HEK293 (cell line): ENCODE data around the gene CDH3.

ENCODE experiments used
- AEBP2 ChIP-seq: fragments of 450-650 bp; formaldehyde crosslinking; IDR thresholded peaks from 2 replicates; pipeline ENCODE4 v1.5.1; 2016; ENCODE audit warnings: missing biosample characterization, missing genetic modification characterization, borderline replicate concordance
- CTCF ChIP-seq: fragments of 450-650 bp; formaldehyde crosslinking; IDR thresholded peaks from 2 replicates; pipeline ENCODE4 v1.5.1; 2016; ENCODE audit warnings: missing biosample characterization, missing genetic modification characterization
- INSM2 ChIP-seq: fragments of 450-650 bp; formaldehyde crosslinking; IDR thresholded peaks from 2 replicates; pipeline ENCODE4 v1.5.1; 2016; ENCODE audit warnings: missing biosample characterization, missing genetic modification characterization
- KLF8 ChIP-seq: fragments of 450-650 bp; formaldehyde crosslinking; IDR thresholded peaks from 2 replicates; pipeline ENCODE4 v1.5.1; 2016; ENCODE audit warnings: missing biosample characterization, missing genetic modification characterization
- OSR2 ChIP-seq: fragments of 450-650 bp; formaldehyde crosslinking; IDR thresholded peaks from 2 replicates; pipeline ENCODE4 v1.5.1; 2016; ENCODE audit warnings: missing biosample characterization, missing genetic modification characterization
- PRDM6 ChIP-seq: fragments of 450-650 bp; formaldehyde crosslinking; IDR thresholded peaks from 2 replicates; pipeline ENCODE4 v1.5.1; 2017; ENCODE audit warnings: missing biosample characterization, missing genetic modification characterization
- SALL2 ChIP-seq: fragments of 450-650 bp; formaldehyde crosslinking; IDR thresholded peaks from 2 replicates; pipeline ENCODE4 v1.5.0; 2017; ENCODE audit warnings: missing biosample characterization, mild to moderate bottlenecking, missing genetic modification characterization, borderline replicate concordance
- TCF7L2 ChIP-seq: IDR thresholded peaks from 2 replicates; pipeline ENCODE4 v1.6.1; 2011; ENCODE audit warnings: low read depth, mild to moderate bottlenecking, inconsistent platforms, low read length, moderate library complexity, borderline replicate concordance
- WT1 ChIP-seq: fragments of 450-650 bp; formaldehyde crosslinking; IDR thresholded peaks from 2 replicates; pipeline ENCODE4 v1.5.1; 2016; ENCODE audit warnings: missing biosample characterization, missing genetic modification characterization
- ZFP41 ChIP-seq: fragments of 450-650 bp; formaldehyde crosslinking; IDR thresholded peaks from 2 replicates; pipeline ENCODE4 v1.5.1; 2016; ENCODE audit warnings: missing biosample characterization, missing genetic modification characterization, borderline replicate concordance
- ZNF146 ChIP-seq: fragments of 450-650 bp; formaldehyde crosslinking; IDR thresholded peaks from 2 replicates; pipeline ENCODE4 v1.5.1; 2016; ENCODE audit warnings: missing biosample characterization, missing genetic modification characterization
- ZNF2 ChIP-seq: fragments of 450-650 bp; formaldehyde crosslinking; IDR thresholded peaks from 2 replicates; pipeline ENCODE4 v1.5.1; 2016; ENCODE audit warnings: missing biosample characterization, missing genetic modification characterization
- ZNF202 ChIP-seq: fragments of 450-650 bp; formaldehyde crosslinking; IDR thresholded peaks from 2 replicates; pipeline ENCODE4 v1.5.1; 2016; ENCODE audit warnings: missing biosample characterization, missing genetic modification characterization, borderline replicate concordance
- ZNF221 ChIP-seq: fragments of 450-650 bp; formaldehyde crosslinking; IDR thresholded peaks from 2 replicates; pipeline ENCODE4 v1.5.1; 2017; ENCODE audit warnings: missing biosample characterization, missing genetic modification characterization, borderline replicate concordance
- ZNF266 ChIP-seq: fragments of 450-650 bp; formaldehyde crosslinking; IDR thresholded peaks from 2 replicates; pipeline ENCODE4 v1.5.1; 2016; ENCODE audit warnings: missing biosample characterization, missing genetic modification characterization, low read depth
- ZNF394 ChIP-seq: fragments of 450-650 bp; formaldehyde crosslinking; IDR thresholded peaks from 2 replicates; pipeline ENCODE4 v1.5.1; 2016; ENCODE audit warnings: missing biosample characterization, missing genetic modification characterization, mild to moderate bottlenecking, moderate library complexity, borderline replicate concordance
- ZNF416 ChIP-seq: fragments of 450-650 bp; formaldehyde crosslinking; IDR thresholded peaks from 2 replicates; pipeline ENCODE4 v1.5.1; 2016; ENCODE audit warnings: missing biosample characterization, missing genetic modification characterization
- ZNF548 ChIP-seq: fragments of 450-650 bp; formaldehyde crosslinking; IDR thresholded peaks from 2 replicates; pipeline ENCODE4 v1.5.1; 2016; ENCODE audit warnings: missing biosample characterization, missing genetic modification characterization
- ZNF707 ChIP-seq: fragments of 450-650 bp; formaldehyde crosslinking; IDR thresholded peaks from 2 replicates; pipeline ENCODE4 v1.5.1; 2016; ENCODE audit warnings: missing biosample characterization, missing genetic modification characterization
- ZNF776 ChIP-seq: fragments of 450-650 bp; formaldehyde crosslinking; IDR thresholded peaks from 2 replicates; pipeline ENCODE4 v1.5.0; 2017; ENCODE audit warnings: missing biosample characterization, missing genetic modification characterization, borderline replicate concordance
- TF ChIP-seq, protein P1 (sequence below): fragments of 450-650 bp; formaldehyde crosslinking; IDR thresholded peaks from 2 replicates; pipeline ENCODE4 v1.5.1; 2016; ENCODE audit warnings: missing biosample characterization, missing genetic modification characterization, borderline replicate concordance
- TF ChIP-seq, protein P2 (sequence below): fragments of 450-650 bp; formaldehyde crosslinking; IDR thresholded peaks from 2 replicates; pipeline ENCODE4 v1.5.1; 2016; ENCODE audit warnings: missing biosample characterization, missing genetic modification characterization

Gene CDH3

GRCh38 chr16:68658341-68658973 lies 13.3 kb downstream of the CDH3 start (continued):
- TF ChIP-seq, protein P1, sequence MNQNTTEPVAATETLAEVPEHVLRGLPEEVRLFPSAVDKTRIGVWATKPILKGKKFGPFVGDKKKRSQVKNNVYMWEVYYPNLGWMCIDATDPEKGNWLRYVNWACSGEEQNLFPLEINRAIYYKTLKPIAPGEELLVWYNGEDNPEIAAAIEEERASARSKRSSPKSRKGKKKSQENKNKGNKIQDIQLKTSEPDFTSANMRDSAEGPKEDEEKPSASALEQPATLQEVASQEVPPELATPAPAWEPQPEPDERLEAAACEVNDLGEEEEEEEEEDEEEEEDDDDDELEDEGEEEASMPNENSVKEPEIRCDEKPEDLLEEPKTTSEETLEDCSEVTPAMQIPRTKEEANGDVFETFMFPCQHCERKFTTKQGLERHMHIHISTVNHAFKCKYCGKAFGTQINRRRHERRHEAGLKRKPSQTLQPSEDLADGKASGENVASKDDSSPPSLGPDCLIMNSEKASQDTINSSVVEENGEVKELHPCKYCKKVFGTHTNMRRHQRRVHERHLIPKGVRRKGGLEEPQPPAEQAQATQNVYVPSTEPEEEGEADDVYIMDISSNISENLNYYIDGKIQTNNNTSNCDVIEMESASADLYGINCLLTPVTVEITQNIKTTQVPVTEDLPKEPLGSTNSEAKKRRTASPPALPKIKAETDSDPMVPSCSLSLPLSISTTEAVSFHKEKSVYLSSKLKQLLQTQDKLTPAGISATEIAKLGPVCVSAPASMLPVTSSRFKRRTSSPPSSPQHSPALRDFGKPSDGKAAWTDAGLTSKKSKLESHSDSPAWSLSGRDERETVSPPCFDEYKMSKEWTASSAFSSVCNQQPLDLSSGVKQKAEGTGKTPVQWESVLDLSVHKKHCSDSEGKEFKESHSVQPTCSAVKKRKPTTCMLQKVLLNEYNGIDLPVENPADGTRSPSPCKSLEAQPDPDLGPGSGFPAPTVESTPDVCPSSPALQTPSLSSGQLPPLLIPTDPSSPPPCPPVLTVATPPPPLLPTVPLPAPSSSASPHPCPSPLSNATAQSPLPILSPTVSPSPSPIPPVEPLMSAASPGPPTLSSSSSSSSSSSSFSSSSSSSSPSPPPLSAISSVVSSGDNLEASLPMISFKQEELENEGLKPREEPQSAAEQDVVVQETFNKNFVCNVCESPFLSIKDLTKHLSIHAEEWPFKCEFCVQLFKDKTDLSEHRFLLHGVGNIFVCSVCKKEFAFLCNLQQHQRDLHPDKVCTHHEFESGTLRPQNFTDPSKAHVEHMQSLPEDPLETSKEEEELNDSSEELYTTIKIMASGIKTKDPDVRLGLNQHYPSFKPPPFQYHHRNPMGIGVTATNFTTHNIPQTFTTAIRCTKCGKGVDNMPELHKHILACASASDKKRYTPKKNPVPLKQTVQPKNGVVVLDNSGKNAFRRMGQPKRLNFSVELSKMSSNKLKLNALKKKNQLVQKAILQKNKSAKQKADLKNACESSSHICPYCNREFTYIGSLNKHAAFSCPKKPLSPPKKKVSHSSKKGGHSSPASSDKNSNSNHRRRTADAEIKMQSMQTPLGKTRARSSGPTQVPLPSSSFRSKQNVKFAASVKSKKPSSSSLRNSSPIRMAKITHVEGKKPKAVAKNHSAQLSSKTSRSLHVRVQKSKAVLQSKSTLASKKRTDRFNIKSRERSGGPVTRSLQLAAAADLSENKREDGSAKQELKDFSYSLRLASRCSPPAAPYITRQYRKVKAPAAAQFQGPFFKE = no peak
- no peak for TF ChIP-seq ZNF416 (tag by site-specific recombination)
- TF ChIP-seq ZFP41 (tag by site-specific recombination) = no peak
- no peak for TF ChIP-seq SALL2 (tag by site-specific recombination)
- no peak for TF ChIP-seq ZNF266
- TF ChIP-seq TCF7L2 = no peak
- TF ChIP-seq ZNF221 = no peak
- no peak for TF ChIP-seq ZNF394
- TF ChIP-seq ZNF2 (tag by site-specific recombination) = no peak
- no peak for TF ChIP-seq ZNF776 (tag by site-specific recombination)
- TF ChIP-seq ZNF707 (tag by site-specific recombination) = no peak
- TF ChIP-seq, protein P2, sequence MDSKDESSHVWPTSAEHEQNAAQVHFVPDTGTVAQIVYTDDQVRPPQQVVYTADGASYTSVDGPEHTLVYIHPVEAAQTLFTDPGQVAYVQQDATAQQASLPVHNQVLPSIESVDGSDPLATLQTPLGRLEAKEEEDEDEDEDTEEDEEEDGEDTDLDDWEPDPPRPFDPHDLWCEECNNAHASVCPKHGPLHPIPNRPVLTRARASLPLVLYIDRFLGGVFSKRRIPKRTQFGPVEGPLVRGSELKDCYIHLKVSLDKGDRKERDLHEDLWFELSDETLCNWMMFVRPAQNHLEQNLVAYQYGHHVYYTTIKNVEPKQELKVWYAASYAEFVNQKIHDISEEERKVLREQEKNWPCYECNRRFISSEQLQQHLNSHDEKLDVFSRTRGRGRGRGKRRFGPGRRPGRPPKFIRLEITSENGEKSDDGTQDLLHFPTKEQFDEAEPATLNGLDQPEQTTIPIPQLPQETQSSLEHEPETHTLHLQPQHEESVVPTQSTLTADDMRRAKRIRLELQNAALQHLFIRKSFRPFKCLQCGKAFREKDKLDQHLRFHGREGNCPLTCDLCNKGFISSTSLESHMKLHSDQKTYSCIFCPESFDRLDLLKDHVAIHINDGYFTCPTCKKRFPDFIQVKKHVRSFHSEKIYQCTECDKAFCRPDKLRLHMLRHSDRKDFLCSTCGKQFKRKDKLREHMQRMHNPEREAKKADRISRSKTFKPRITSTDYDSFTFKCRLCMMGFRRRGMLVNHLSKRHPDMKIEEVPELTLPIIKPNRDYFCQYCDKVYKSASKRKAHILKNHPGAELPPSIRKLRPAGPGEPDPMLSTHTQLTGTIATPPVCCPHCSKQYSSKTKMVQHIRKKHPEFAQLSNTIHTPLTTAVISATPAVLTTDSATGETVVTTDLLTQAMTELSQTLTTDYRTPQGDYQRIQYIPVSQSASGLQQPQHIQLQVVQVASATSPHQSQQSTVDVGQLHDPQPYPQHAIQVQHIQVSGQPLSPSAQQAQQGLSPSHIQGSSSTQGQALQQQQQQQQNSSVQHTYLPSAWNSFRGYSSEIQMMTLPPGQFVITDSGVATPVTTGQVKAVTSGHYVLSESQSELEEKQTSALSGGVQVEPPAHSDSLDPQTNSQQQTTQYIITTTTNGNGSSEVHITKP (tag by site-specific recombination) = peak; percentile 91
- no peak for TF ChIP-seq AEBP2 (tag by site-specific recombination)
- TF ChIP-seq ZNF202 (tag by site-specific recombination) = no peak
- peak; percentile 75 for TF ChIP-seq PRDM6 (tag by site-specific recombination)
- TF ChIP-seq ZNF548 (tag by site-specific recombination) = no peak
- no peak for TF ChIP-seq ZNF146 (tag by site-specific recombination)
- TF ChIP-seq INSM2 (tag by site-specific recombination) = peak; percentile 69; the same call in 1 of the 2 replicates
- TF ChIP-seq CTCF (tag by site-specific recombination) = no peak
- peak; percentile 93 for TF ChIP-seq OSR2 (tag by site-specific recombination)
- peak; percentile 90 for TF ChIP-seq WT1 (tag by site-specific recombination)
- TF ChIP-seq KLF8 (tag by site-specific recombination) = no peak
